Measurements from ENCODE around the gene ZNF716.
"Not testable (repeated sequence)": the region's sequence is repeated elsewhere in the genome, so short reads cannot be mapped to it uniquely, and the experiment has no call there.

DNA sequence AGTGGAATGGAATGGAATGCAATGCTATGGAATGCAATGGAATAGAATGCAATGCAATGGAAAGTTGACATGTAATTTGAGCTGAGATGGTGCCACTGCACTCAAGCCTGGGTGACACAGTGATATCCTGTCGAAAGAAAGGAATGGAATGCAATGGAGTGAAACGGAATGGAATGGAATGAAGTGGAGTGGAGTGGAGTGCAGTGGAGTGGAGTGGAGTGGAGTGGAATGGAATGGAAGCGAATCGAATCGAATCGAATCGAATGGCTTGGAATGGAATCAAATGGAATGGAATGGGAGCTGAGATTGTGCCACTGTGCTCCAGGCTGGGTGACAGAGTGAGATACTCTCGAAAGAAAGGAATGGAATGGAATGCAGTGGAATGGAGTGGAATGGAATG, 45.1 kb downstream of the ZNF716 start:
- TF ChIP-seq, protein P1, sequence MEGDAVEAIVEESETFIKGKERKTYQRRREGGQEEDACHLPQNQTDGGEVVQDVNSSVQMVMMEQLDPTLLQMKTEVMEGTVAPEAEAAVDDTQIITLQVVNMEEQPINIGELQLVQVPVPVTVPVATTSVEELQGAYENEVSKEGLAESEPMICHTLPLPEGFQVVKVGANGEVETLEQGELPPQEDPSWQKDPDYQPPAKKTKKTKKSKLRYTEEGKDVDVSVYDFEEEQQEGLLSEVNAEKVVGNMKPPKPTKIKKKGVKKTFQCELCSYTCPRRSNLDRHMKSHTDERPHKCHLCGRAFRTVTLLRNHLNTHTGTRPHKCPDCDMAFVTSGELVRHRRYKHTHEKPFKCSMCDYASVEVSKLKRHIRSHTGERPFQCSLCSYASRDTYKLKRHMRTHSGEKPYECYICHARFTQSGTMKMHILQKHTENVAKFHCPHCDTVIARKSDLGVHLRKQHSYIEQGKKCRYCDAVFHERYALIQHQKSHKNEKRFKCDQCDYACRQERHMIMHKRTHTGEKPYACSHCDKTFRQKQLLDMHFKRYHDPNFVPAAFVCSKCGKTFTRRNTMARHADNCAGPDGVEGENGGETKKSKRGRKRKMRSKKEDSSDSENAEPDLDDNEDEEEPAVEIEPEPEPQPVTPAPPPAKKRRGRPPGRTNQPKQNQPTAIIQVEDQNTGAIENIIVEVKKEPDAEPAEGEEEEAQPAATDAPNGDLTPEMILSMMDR (IDR thresholded peaks at IDR 0.05; ENCODE audit: extremely low read depth in 1 of 2, insufficient read depth in 1 of 2, low read depth in 1 of 2, low read length in 2 of 2), result not testable (repeated sequence)
- not testable (repeated sequence) for TF ChIP-seq EZH2 (IDR thresholded peaks at IDR 0.05; ENCODE audit: borderline replicate concordance, low read depth, low read length, severe bottlenecking); POLR2A (IDR thresholded peaks at IDR 0.05; ENCODE audit: low read depth, low read length)

Data from endothelial cell of umbilical vein (primary cell).